GM23338 (cell line): ENCODE results near the gene KIAA1328.

ENCODE experiments used
- TF ChIP-seq, protein P1 (sequence below): IDR thresholded peaks from one replicate; pipeline ENCODE4 v1.6.1; 2018; ENCODE audit warnings: antibody characterized with exemption; ENCODE audit not compliant: unreplicated experiment
- TF ChIP-seq, protein P2 (sequence below), 2 experiments: fragments of 200-600 bp in 1 of 2; sonication (generic) in 1 of 2; conservative IDR thresholded peaks; 2 replicates each; pipeline versions ENCODE4 v1.5.1 to v1.6.1; 2016 to 2017; ENCODE audit warnings: antibody characterized with exemption in 2 of 2, low read depth in 2 of 2, mild to moderate bottlenecking in 2 of 2, moderate library complexity in 1 of 2

DNA sequence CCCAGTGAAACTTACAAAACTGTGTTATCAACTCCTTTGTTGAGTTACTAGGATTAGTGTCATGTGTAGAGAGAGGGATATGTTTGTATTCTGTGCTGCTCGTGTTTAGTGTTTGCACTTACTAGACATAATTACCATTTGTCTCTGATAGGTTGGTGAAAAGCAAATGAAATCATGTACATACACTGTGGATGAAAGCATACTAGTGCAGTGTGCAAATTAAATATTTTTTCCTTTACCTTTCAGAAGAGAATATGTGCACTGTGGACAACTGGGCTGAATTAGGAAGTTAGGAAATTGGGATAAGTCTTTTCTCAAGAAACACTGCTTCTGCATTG lies 1.2 kb downstream of the KIAA1328 start:
- TF ChIP-seq, protein P1, sequence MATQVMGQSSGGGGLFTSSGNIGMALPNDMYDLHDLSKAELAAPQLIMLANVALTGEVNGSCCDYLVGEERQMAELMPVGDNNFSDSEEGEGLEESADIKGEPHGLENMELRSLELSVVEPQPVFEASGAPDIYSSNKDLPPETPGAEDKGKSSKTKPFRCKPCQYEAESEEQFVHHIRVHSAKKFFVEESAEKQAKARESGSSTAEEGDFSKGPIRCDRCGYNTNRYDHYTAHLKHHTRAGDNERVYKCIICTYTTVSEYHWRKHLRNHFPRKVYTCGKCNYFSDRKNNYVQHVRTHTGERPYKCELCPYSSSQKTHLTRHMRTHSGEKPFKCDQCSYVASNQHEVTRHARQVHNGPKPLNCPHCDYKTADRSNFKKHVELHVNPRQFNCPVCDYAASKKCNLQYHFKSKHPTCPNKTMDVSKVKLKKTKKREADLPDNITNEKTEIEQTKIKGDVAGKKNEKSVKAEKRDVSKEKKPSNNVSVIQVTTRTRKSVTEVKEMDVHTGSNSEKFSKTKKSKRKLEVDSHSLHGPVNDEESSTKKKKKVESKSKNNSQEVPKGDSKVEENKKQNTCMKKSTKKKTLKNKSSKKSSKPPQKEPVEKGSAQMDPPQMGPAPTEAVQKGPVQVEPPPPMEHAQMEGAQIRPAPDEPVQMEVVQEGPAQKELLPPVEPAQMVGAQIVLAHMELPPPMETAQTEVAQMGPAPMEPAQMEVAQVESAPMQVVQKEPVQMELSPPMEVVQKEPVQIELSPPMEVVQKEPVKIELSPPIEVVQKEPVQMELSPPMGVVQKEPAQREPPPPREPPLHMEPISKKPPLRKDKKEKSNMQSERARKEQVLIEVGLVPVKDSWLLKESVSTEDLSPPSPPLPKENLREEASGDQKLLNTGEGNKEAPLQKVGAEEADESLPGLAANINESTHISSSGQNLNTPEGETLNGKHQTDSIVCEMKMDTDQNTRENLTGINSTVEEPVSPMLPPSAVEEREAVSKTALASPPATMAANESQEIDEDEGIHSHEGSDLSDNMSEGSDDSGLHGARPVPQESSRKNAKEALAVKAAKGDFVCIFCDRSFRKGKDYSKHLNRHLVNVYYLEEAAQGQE: no peak
- TF ChIP-seq, protein P2, sequence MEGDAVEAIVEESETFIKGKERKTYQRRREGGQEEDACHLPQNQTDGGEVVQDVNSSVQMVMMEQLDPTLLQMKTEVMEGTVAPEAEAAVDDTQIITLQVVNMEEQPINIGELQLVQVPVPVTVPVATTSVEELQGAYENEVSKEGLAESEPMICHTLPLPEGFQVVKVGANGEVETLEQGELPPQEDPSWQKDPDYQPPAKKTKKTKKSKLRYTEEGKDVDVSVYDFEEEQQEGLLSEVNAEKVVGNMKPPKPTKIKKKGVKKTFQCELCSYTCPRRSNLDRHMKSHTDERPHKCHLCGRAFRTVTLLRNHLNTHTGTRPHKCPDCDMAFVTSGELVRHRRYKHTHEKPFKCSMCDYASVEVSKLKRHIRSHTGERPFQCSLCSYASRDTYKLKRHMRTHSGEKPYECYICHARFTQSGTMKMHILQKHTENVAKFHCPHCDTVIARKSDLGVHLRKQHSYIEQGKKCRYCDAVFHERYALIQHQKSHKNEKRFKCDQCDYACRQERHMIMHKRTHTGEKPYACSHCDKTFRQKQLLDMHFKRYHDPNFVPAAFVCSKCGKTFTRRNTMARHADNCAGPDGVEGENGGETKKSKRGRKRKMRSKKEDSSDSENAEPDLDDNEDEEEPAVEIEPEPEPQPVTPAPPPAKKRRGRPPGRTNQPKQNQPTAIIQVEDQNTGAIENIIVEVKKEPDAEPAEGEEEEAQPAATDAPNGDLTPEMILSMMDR (conservative IDR thresholded peaks at IDR 0.05; ENCODE audit: low read depth in 2 of 2): no peak
